HG02943 (cell line): ENCODE measurements around the gene LPO.

Experiments
- ATAC-seq: cut with Tn5 transposase; IDR thresholded peaks from one replicate; pipeline ENCODE4 v1.9.1; 2021; ENCODE audit warnings: mild to moderate bottlenecking, low read depth, moderate library complexity; ENCODE audit not compliant: unreplicated experiment

Gene LPO

GRCh38 chr17:58276423-58276822 lies 38.0 kb downstream of the LPO start:
- no peak for ATAC-seq

- no peak for ATAC-seq
These were observed 38.9 kb downstream of the LPO start for GRCh38 chr17:58277107-58277801.

DNA sequence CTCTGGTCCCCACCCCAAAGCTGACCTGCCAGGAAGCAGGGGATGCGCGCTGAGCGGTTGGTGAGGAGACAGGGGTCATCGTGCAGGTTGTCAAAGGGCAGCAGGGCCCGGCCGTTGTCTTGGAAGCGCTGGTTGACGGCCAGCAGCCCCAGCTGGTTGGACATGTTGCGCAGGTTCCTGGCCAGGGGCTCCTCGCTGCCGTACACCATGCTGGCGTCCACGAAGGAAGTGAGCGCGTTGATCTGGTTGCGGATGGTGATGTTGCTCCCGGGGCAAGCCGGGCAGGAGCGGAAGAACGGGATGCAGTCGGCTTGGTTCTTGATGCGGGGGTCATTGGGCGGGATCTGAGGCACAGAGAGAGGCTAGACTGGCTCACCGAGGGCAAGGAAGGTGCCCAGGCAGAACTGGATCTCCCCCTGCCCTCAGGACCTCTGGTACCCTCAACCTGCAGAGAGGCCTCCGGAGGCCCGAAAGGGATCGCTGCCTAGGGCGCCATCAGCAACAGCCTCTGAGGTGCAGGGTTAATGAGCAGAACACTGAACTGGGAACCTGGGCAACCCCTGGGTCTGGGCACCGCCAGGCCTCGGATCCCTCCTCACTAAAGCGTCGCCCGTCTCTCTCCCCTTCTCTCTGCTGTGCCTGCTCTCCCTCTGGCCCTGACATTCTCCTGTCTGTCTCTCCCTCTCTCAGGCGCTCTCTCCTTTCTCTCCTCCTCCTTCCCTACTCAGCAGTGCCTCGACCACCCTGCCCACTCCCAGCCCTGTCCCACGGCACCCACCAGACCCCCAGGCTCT lies 39.6 kb downstream of the LPO start:
- ATAC-seq = no peak

DNA sequence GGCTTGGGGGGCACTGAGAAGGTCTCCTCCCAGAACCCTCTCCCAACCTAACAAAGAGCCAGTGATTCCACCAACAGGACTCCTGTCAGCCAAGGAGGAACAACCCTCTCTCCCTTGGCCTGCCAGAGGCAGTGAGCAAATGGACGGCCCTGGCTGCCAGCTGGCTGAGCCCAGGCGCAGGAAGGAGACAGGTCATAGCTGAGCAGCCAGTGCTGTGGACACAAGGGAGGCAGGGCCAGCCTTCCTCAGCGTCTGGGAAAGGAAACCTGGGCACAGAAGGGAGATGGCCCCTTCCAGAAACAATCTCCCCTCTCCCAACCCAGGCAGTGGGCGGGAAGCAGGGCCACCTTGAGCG lies 40.3 kb downstream of the LPO start:
- no peak for ATAC-seq

- ATAC-seq = no peak
These were observed 40.8 kb downstream of the LPO start for GRCh38 chr17:58279016-58279711.

- no peak for ATAC-seq
These were observed 41.5 kb downstream of the LPO start for GRCh38 chr17:58279736-58280479.

- ATAC-seq = no peak
These were observed 42.3 kb downstream of the LPO start, which contains the start of gene MPO for GRCh38 chr17:58280480-58281217. Gene MPO, minus strand, starts transcription at chr17:58280935. Its CDS starts 177 bp downstream, at chr17:58280758.

GRCh38 chr17:58281511-58282011 lies 43.2 kb downstream of the LPO start:
- no peak for ATAC-seq

DNA sequence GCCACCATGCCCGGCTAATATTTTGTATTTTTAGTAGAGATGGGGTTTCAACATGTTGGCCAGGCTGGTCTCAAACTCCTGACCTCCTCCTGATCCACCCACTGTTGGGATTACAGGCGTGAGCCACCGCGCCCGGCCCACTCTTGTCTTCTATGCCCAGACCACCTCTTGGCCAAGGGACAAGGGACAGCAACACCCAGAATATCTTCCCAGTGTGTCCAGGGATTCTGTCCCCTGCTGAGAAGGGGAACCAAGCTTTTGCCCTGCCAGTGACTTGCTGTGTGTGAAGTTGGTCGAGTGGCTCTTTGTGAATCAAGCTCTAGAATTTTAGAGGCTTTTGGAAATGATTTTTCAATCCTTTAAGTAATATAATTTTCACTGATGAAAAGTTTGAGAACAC lies 44.1 kb downstream of the LPO start:
- no peak for ATAC-seq

- ATAC-seq = no peak
These were observed 45.6 kb downstream of the LPO start for GRCh38 chr17:58283674-58284612.

GRCh38 chr17:58284613-58285421 lies 46.4 kb downstream of the LPO start:
- ATAC-seq = no peak

GRCh38 chr17:58285422-58285810 lies 47.0 kb downstream of the LPO start:
- ATAC-seq = no peak

DNA sequence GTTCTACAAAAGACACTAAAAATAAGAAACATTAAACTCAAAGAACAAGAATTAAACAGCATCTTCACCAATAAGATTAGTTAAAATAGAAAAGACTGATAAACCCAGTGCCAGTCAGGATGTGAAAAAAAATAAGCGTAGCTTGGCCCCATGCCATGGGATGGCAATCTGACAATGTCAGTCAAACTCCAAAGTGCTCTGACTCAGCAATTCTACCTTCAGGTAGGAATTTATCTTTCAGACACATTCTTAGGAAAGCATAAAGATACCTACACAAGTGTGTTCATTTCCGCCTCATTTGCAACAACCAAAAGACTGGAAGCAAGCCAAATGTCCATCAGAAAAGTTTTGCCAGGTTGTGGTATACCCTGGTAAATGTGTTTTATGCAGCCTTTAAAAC lies 51.5 kb downstream of the LPO start:
- ATAC-seq = no peak

DNA sequence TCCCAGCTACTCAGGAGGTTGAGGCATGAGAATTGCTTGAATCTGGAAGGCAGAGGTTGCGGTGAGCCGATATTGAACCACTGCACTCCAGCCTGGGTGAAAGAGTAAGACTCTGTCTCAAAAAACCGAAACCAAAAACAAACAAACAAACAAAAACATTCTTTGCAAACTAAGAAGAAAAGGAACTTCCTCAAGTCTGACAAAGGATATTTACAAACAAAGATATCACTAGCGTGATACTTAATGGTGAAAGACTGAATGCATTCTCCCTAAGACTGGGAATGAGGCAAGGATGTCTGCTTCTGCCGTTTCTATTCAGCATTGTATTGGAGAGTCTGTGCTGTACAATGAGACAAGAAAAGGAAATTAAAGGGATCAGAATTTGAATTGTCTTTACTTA lies 52.9 kb downstream of the LPO start:
- ATAC-seq = no peak

DNA sequence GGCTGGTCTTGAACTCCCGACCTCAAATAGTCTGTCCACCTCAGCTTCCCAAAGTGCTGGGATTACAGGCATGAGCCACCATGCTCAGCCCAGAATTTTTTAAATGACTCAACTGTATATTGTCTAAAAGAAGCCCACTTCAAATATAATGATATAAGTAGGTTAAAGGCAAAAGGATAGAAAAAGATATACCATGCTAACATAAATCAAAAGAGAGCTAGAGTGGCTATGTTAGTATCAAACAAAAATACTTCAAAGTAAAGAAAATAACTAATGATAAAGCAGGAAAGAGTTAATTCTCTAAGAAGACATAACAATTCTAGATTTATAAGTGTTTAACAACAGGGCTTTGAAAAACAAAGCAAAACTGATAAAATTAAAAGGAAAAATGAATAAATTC lies 55.6 kb downstream of the LPO start:
- ATAC-seq = no peak

GRCh38 chr17:58300336-58300735 lies 62.0 kb downstream of the LPO start:
- ATAC-seq = no peak

- no peak for ATAC-seq
These were observed 63.2 kb downstream of the LPO start for GRCh38 chr17:58301504-58302150.
